Transverse colon (tissue), 4 donors: ENCODE data around the gene PEX14. TPM values are rescaled to one million over a fixed set of nuclear protein-coding genes. Genes with fewer than 3 reads are reported as not detected.

ENCODE experiments used
- DNase-seq: peaks from one replicate; pipeline ENCODE4 v3.0.0-alpha.2; 2019
- H3K27ac ChIP-seq, 4 donors: fragments of 200-600 bp; sonication (generic); 2 replicates each; pipeline ENCODE4 v1.5.1; 2016 to 2018; ENCODE audit warnings: inconsistent platforms in 4 of 4
- H3K27me3 ChIP-seq: fragments of 200-600 bp; sonication (generic); 2 replicates; pipeline ENCODE4 v1.5.1; 2017; ENCODE audit warnings: inconsistent platforms
- H3K36me3 ChIP-seq, 4 donors: fragments of 200-600 bp; sonication (generic); 2 replicates each; pipeline ENCODE4 v1.5.1; 2017 to 2019; ENCODE audit warnings: inconsistent platforms in 4 of 4
- H3K4me1 ChIP-seq, 4 donors: fragments of 200-600 bp; sonication (generic); 2 replicates each; pipeline ENCODE4 v1.5.1; 2017 to 2020; ENCODE audit warnings: inconsistent platforms in 4 of 4
- H3K4me3 ChIP-seq, 4 donors: fragments of 200-600 bp; sonication (generic); 1 replicate in 1 of 4; 2 replicates in 3 of 4; pipeline versions ENCODE4 v1.5.1 to v1.6.1; 2017 to 2019; ENCODE audit warnings: inconsistent platforms in 4 of 4
- H3K9me3 ChIP-seq, 2 donors: fragments of 200-600 bp; sonication (generic); 2 replicates each; pipeline ENCODE4 v1.5.1; 2017 to 2019; ENCODE audit warnings: inconsistent platforms in 2 of 2
- EP300 ChIP-seq: sonication (generic); formaldehyde crosslinking; IDR thresholded peaks from one replicate; pipeline ENCODE4 v1.6.1; 2017; ENCODE audit warnings: antibody characterized with exemption, low read depth
- POLR2A ChIP-seq: fragments of 450-650 bp; IDR thresholded peaks from one replicate; pipeline ENCODE4 v1.6.1; 2016; ENCODE audit warnings: antibody characterized with exemption, mild to moderate bottlenecking, moderate library complexity
- POLR2AphosphoS5 ChIP-seq, 3 donors: sonication (generic); formaldehyde crosslinking; IDR thresholded peaks; one replicate each; pipeline ENCODE4 v1.6.1; 2016; ENCODE audit warnings: antibody characterized with exemption in 3 of 3
- WGBS, 2 donors: methylation state at CpG; one replicate each; pipeline ENCODE4 v1.1.5; 2018; ENCODE audit warnings: low coverage in 1 of 2; 5-methylcytosine and 5-hydroxymethylcytosine counted together
- in situ Hi-C, 4 donors: fragments of 200-750 bp; cut with MboI; loops; one replicate each; pipeline versions ENCODE4 v1.15.0 to v1.15.1; 2017; ENCODE audit warnings: low sequenced_read_pairs in 3 of 4, low pct_ligation_motif_present in 1 of 4, low pct_unique_long_range_greater_than_20kb in 1 of 4
- intact Hi-C: fragments of 100-400 bp; cut with DNase I; formaldehyde crosslinking; loops from one replicate; pipeline ENCODE4 v1.15.1; 2023; ENCODE audit warnings: low total_unique reads
- total RNA-seq, 4 donors: library from RNA; depleted of rRNA; stranded (reverse); fragments of >200 nt; gene quantifications; one replicate each; pipeline ENCODE4 v1.1.0, GENCODE V29; 2016
- TF ChIP-seq, protein P1 (sequence below), 5 experiments: fragments of 200-600 bp in 3 of 5; fragments of 450-650 bp in 2 of 5; sonication (generic) in 3 of 5; IDR thresholded peaks; 1 replicate in 2 of 5; 2 replicates in 3 of 5; pipeline ENCODE4 v1.5.1; 2016 to 2017; ENCODE audit warnings: antibody characterized with exemption in 5 of 5, inconsistent platforms in 3 of 5, mild to moderate bottlenecking in 2 of 5, moderate library complexity in 1 of 5

Gene PEX14
- total RNA-seq, 4 donors from 2014 or later, result 2.4 to 16.5 (median 12.6) TPM

GRCh38 chr1:10596780-10597179 lies 122.0 kb downstream of the PEX14 start:
- 66 to 78% methylated on average over 2 to 6 of the region's 6 CpGs for WGBS, 2 donors
- H3K4me1 ChIP-seq, result peaks cover 0 to 4% (median 0%) of the 10 kb centered on the region in 4 donors
- in situ Hi-C loops, result no loop called here
- no peak overlapping the region for H3K4me3 ChIP-seq
- intact Hi-C loops, result no loop called here
- H3K9me3 ChIP-seq, result no peaks in the 10 kb centered on the region
- H3K27me3 ChIP-seq, result no peaks in the 10 kb centered on the region
- no peak for DNase-seq
- no peak overlapping the region for H3K27ac ChIP-seq
- H3K36me3 ChIP-seq, result no peaks in the 10 kb centered on the region
- TF ChIP-seq, protein P1, sequence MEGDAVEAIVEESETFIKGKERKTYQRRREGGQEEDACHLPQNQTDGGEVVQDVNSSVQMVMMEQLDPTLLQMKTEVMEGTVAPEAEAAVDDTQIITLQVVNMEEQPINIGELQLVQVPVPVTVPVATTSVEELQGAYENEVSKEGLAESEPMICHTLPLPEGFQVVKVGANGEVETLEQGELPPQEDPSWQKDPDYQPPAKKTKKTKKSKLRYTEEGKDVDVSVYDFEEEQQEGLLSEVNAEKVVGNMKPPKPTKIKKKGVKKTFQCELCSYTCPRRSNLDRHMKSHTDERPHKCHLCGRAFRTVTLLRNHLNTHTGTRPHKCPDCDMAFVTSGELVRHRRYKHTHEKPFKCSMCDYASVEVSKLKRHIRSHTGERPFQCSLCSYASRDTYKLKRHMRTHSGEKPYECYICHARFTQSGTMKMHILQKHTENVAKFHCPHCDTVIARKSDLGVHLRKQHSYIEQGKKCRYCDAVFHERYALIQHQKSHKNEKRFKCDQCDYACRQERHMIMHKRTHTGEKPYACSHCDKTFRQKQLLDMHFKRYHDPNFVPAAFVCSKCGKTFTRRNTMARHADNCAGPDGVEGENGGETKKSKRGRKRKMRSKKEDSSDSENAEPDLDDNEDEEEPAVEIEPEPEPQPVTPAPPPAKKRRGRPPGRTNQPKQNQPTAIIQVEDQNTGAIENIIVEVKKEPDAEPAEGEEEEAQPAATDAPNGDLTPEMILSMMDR (IDR thresholded peaks at IDR 0.05), result no peak
- TF ChIP-seq EP300 (no peak), POLR2A (no peak), POLR2AphosphoS5 (IDR thresholded peaks at IDR 0.05) (no peak)

GRCh38 chr1:10597492-10598388 lies 123.0 kb downstream of the PEX14 start:
- TF ChIP-seq POLR2A (no peak), POLR2AphosphoS5 (IDR thresholded peaks at IDR 0.05) (no peak), EP300 (no peak)
- TF ChIP-seq, protein P1 (IDR thresholded peaks at IDR 0.05), result no peak
- no peak overlapping the region for H3K4me3 ChIP-seq
- DNase-seq, result no peak
- H3K4me1 ChIP-seq, result peaks cover 0 to 4% (median 0%) of the 10 kb centered on the region in 4 donors
- no peak overlapping the region for H3K27ac ChIP-seq
- intact Hi-C loops (no loop called here), in situ Hi-C loops (no loop called here)
- H3K9me3 ChIP-seq, result no peaks in the 10 kb centered on the region
- WGBS, 2 donors, result 95 to 100% methylated on average over 6 to 13 of the region's 13 CpGs
- H3K36me3 ChIP-seq, result no peaks in the 10 kb centered on the region
- no peaks in the 10 kb centered on the region for H3K27me3 ChIP-seq

- no peak for TF ChIP-seq POLR2A
- TF ChIP-seq, protein P1 (IDR thresholded peaks at IDR 0.05), result no peak
- TF ChIP-seq POLR2AphosphoS5 (IDR thresholded peaks at IDR 0.05), result no peak
- TF ChIP-seq EP300, result no peak
- Histone ChIP-seq H3K4me1 (no peaks in the 10 kb centered on the region), H3K9me3 (no peaks in the 10 kb centered on the region), H3K4me3 (no peak overlapping the region), H3K36me3 (no peaks in the 10 kb centered on the region), H3K27ac (no peak overlapping the region), H3K27me3 (no peaks in the 10 kb centered on the region)
- in situ Hi-C loops (no loop called here), intact Hi-C loops (no loop called here)
- WGBS, 2 donors, result 83 to 86% methylated on average over 6 of the region's 6 CpGs
- DNase-seq, result no peak
Observed at GRCh38 chr1:10598389-10598702, 123.6 kb downstream of the PEX14 start.

GRCh38 chr1:10599194-10599861 lies 124.6 kb downstream of the PEX14 start:
- no peaks in the 10 kb centered on the region for H3K36me3 ChIP-seq
- H3K4me3 ChIP-seq, result no peak overlapping the region
- WGBS, 2 donors, result 57 to 80% methylated on average over 2 to 6 of the region's 6 CpGs
- H3K27ac ChIP-seq, result no peak overlapping the region
- TF ChIP-seq, protein P1 (IDR thresholded peaks at IDR 0.05), result no peak
- TF ChIP-seq POLR2A, result no peak
- no peak for TF ChIP-seq POLR2AphosphoS5 (IDR thresholded peaks at IDR 0.05)
- TF ChIP-seq EP300, result no peak
- H3K27me3 ChIP-seq, result no peaks in the 10 kb centered on the region
- H3K4me1 ChIP-seq, result no peaks in the 10 kb centered on the region
- DNase-seq, result no peak
- no peaks in the 10 kb centered on the region for H3K9me3 ChIP-seq
- intact Hi-C loops, result no loop called here
- in situ Hi-C loops, result no loop called here
